ENCODE measurements around the gene TRPC4AP. TPM values are rescaled to one million over a fixed set of nuclear protein-coding genes. Genes with fewer than 3 reads are reported as not detected.

Gene TRPC4AP
- total RNA-seq, 1 donor from 2014 or later, result 61.9 TPM

DNA sequence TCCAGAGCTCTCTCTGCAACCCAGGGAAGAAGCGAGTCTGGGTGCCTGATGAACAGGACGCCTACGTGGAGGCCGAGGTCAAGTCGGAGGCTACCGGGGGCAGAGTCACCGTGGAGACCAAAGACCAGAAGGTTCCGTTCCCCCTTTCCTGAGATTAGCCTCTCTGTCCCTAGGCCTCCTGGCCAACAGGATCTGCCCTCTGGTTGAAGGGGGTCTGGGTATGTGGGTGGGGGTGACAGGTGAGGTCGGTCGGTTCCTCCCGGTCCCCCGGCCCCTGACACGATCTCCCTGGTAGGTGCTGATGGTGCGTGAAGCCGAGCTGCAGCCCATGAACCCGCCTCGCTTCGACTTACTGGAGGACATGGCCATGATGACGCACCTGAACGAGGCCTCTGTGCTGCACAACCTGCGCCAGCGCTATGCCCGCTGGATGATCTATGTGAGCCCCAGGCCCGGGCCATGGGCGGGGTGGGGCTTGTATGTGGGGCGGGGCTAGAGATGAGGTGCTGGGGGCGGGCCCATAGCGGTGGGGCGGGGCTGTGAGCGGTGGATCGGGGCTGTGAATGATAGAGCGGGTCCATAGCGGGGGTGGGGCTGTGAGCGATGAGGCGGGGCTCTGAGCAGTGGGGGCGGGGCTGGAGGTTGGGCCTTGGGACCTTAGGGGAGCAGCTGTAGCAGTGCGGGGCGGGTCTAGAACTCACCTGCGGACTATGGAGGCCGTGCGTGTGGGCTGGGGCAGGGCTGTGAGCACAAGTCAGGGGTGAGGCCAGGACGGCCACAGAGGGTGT is 113.0 kb downstream of the TRPC4AP start:
- intact Hi-C loops (cut with DNase I), result no loop called here
- Histone ChIP-seq H3K27me3 (no peaks in the 10 kb centered on the region), H3K4me3 (no peak overlapping the region), H3K27ac (no peak overlapping the region), H3K9me3 (no peaks in the 10 kb centered on the region), H3K36me3 (no peaks in the 10 kb centered on the region), H3K4me1 (no peaks in the 10 kb centered on the region)
- TF ChIP-seq, protein P1, sequence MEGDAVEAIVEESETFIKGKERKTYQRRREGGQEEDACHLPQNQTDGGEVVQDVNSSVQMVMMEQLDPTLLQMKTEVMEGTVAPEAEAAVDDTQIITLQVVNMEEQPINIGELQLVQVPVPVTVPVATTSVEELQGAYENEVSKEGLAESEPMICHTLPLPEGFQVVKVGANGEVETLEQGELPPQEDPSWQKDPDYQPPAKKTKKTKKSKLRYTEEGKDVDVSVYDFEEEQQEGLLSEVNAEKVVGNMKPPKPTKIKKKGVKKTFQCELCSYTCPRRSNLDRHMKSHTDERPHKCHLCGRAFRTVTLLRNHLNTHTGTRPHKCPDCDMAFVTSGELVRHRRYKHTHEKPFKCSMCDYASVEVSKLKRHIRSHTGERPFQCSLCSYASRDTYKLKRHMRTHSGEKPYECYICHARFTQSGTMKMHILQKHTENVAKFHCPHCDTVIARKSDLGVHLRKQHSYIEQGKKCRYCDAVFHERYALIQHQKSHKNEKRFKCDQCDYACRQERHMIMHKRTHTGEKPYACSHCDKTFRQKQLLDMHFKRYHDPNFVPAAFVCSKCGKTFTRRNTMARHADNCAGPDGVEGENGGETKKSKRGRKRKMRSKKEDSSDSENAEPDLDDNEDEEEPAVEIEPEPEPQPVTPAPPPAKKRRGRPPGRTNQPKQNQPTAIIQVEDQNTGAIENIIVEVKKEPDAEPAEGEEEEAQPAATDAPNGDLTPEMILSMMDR (IDR thresholded peaks at IDR 0.05), result no peak
- TF ChIP-seq POLR2A (IDR thresholded peaks at IDR 0.05) (no peak), POLR2AphosphoS5 (IDR thresholded peaks at IDR 0.05; ENCODE audit: insufficient read depth in 1 of 2, low read depth in 1 of 2) (no peak)
- no peak for DNase-seq (ENCODE audit: extremely low spot score in 2 of 2)

DNA sequence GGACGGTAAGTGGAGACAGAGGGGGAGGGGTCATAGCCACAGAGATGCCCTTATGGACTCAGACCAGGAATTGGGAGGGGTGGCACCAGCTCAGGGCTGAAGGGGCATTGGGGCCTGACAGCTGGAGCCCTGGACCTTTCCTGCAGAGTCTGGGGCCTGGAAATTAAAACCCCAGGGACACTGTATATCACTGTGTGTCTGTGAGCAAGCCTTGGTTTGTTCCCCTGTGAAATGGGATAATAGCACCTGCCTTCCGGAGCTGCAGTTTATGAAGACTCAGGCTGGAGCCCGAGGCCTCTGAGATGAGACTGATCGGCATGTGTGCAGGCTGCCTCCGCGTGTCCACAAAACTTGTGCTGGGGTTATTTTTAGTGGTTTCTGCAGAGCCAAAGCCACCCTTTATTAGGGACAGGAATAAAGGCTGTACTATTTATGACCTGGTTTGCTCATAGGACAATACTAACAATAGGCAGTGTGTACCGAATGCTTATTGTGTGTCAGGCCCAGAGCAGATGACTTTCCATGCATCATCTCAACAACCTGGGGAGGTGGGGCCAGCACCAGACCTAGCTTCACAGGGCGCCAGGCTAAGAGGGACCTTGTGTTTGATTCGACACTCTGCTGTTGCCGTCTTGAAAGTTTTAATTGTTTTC is 114.4 kb downstream of the TRPC4AP start:
- no peaks in the 10 kb centered on the region for H3K36me3 ChIP-seq
- H3K4me1 ChIP-seq, result no peaks in the 10 kb centered on the region
- intact Hi-C loops (cut with DNase I), result no loop called here
- H3K9me3 ChIP-seq, result no peaks in the 10 kb centered on the region
- H3K27me3 ChIP-seq, result no peaks in the 10 kb centered on the region
- H3K4me3 ChIP-seq, result no peak overlapping the region
- no peak overlapping the region for H3K27ac ChIP-seq
- DNase-seq (ENCODE audit: extremely low spot score in 2 of 2), result no peak
- TF ChIP-seq POLR2AphosphoS5 (IDR thresholded peaks at IDR 0.05; ENCODE audit: insufficient read depth in 1 of 2, low read depth in 1 of 2), result no peak
- TF ChIP-seq, protein P1 (IDR thresholded peaks at IDR 0.05), result no peak
- no peak for TF ChIP-seq POLR2A (IDR thresholded peaks at IDR 0.05)

DNA sequence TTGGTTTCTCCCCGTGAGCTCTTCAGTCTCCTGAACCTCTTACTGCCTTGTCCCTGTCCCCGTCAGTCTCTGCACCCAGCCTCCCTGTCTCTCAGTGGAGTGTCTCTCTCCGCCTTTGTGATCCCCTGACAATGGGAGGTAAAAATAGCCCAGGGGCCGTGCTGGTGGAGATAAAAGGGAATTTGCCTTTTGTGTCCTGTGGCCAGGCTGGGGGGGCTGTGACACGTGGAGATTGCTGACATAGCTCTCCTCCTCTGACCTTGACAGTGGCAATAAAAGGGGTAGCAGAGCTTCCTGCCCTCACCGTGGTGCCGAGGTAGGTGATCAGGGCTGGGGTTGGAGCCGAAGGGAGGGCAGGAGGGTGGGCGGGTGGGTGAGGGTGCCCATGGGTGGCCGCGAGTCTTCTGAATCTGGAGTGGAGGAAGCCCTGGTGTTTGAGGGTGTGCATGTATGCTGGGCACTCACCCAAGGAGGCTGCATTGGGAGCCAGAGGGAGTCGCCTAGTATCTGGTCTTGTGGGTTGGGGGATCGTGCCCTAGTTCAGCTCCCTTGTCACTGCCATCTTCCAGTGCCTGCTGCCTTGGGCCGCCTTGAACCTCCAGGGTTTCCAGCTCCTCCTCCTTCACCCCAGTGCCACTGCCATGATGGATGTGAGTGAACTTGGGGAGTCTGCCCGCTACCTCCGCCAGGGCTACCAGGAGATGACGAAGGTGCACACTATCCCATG is 115.1 kb downstream of the TRPC4AP start:
- no peak overlapping the region for H3K4me3 ChIP-seq
- H3K4me1 ChIP-seq, result no peaks in the 10 kb centered on the region
- H3K36me3 ChIP-seq, result no peaks in the 10 kb centered on the region
- H3K27ac ChIP-seq, result no peak overlapping the region
- H3K27me3 ChIP-seq, result no peaks in the 10 kb centered on the region
- intact Hi-C loops (cut with DNase I), result no loop called here
- no peaks in the 10 kb centered on the region for H3K9me3 ChIP-seq
- TF ChIP-seq POLR2AphosphoS5 (IDR thresholded peaks at IDR 0.05; ENCODE audit: insufficient read depth in 1 of 2, low read depth in 1 of 2), result no peak
- no peak for TF ChIP-seq POLR2A (IDR thresholded peaks at IDR 0.05)
- TF ChIP-seq, protein P1 (IDR thresholded peaks at IDR 0.05), result no peak
- DNase-seq (ENCODE audit: extremely low spot score in 2 of 2), result no peak

DNA sequence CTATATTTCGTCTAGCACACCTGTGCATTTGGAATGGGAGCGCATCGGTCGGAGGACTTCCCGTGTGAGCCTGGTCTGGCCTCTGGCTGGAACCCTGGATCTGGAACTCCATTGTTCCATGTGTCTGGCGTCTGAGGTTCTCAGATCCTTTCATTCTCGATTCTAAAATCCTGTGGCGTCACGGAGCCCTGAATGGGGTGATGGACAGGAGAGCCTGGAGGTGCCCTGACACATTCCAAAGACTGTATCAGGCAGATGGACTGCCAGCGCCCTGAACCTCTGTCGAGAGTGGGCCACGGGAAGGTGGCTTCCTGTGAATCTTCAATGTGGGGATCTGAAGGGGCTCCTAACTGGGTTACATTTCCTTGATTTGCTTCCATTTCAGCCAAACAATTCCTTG is 116.3 kb downstream of the TRPC4AP start:
- no peaks in the 10 kb centered on the region for H3K27me3 ChIP-seq
- DNase-seq (ENCODE audit: extremely low spot score in 2 of 2), result no peak
- TF ChIP-seq POLR2AphosphoS5 (IDR thresholded peaks at IDR 0.05; ENCODE audit: insufficient read depth in 1 of 2, low read depth in 1 of 2), result no peak
- TF ChIP-seq POLR2A (IDR thresholded peaks at IDR 0.05), result no peak
- TF ChIP-seq, protein P1 (IDR thresholded peaks at IDR 0.05), result no peak
- no peaks in the 10 kb centered on the region for H3K9me3 ChIP-seq
- no peaks in the 10 kb centered on the region for H3K4me1 ChIP-seq
- intact Hi-C loops (cut with DNase I), result no loop called here
- H3K36me3 ChIP-seq, result no peaks in the 10 kb centered on the region
- H3K4me3 ChIP-seq, result no peak overlapping the region
- H3K27ac ChIP-seq, result no peak overlapping the region
